OCI-LY7 (cell line): ENCODE results near the gene RAPGEF2. TPM values are rescaled to one million over a fixed set of nuclear protein-coding genes. Genes with fewer than 3 reads are reported as not detected.

Experiments used
- BruUV-seq: library from RNA; stranded (reverse); fragments of 400-500 nt; replicated peaks from 2 replicates; lab custom pipeline; 2021; lab: Mats Ljungman, UMichigan
- CTCF ChIA-PET: fragments of 300-600 bp; sonication (Branson Sonifier 250); formaldehyde crosslinking; loops from one replicate; lab custom pipeline; 2022; ENCODE audit warnings: antibody characterized with exemption; ENCODE audit not compliant: unreplicated experiment; lab: Charles Lee
- POLR2A ChIA-PET: fragments of 300-600 bp; sonication (Branson Sonifier 250); formaldehyde crosslinking; loops from one replicate; lab custom pipeline; 2022; ENCODE audit warnings: antibody characterized with exemption; lab: Charles Lee
- DNase-seq: peaks from one replicate; pipeline ENCODE4 v3.0.0-alpha.2; 2015; ENCODE audit warnings: low spot score
- H2AFZ ChIP-seq: fragments of 200-600 bp; sonication (generic), shearing (Covaris generic); 2 replicates; pipeline ENCODE4 v1.6.1; 2014; ENCODE audit warnings: mild to moderate bottlenecking, antibody characterized with exemption, low read length, moderate library complexity
- H3K27ac ChIP-seq: fragments of 200-600 bp; sonication (generic); 2 replicates; pipeline ENCODE4 v1.5.1; 2014; ENCODE audit warnings: mixed run types, low read depth, mild to moderate bottlenecking, moderate library complexity, low read length, inconsistent platforms; ENCODE audit not compliant: poor library complexity, severe bottlenecking
- H3K36me3 ChIP-seq: fragments of 200-600 bp; sonication (generic); 2 replicates; pipeline ENCODE4 v1.6.1; 2014; ENCODE audit warnings: mild to moderate bottlenecking, antibody characterized with exemption, low read length, moderate library complexity, mixed read lengths; ENCODE audit not compliant: insufficient read depth
- H3K4me1 ChIP-seq: fragments of 200-600 bp; sonication (generic); 2 replicates; pipeline ENCODE4 v1.5.1; 2014; ENCODE audit warnings: mild to moderate bottlenecking, low read length; ENCODE audit not compliant: insufficient read depth, poor library complexity, severe bottlenecking
- H3K4me2 ChIP-seq: fragments of 200-600 bp; sonication (generic); 2 replicates; pipeline ENCODE4 v1.6.1; 2014; ENCODE audit warnings: mild to moderate bottlenecking, low read length
- H3K4me3 ChIP-seq: fragments of 200-600 bp; sonication (generic); 2 replicates; pipeline ENCODE4 v1.5.1; 2014; ENCODE audit warnings: mild to moderate bottlenecking, low read depth, low read length; ENCODE audit not compliant: poor library complexity, severe bottlenecking
- H3K79me2 ChIP-seq: fragments of 200-600 bp; sonication (generic); 2 replicates; pipeline ENCODE4 v1.6.1; 2016; ENCODE audit warnings: low read depth, mild to moderate bottlenecking, low read length, moderate library complexity, mixed read lengths; ENCODE audit not compliant: insufficient read depth
- H3K9me2 ChIP-seq: fragments of 200-600 bp; sonication (generic); 2 replicates; pipeline ENCODE4 v1.6.1; 2016; ENCODE audit warnings: mild to moderate bottlenecking, low read length, mixed read lengths; ENCODE audit not compliant: insufficient read depth
- H3K9me3 ChIP-seq: fragments of 200-600 bp; sonication (generic); 2 replicates; pipeline ENCODE4 v1.6.1; 2014; ENCODE audit warnings: mild to moderate bottlenecking, mixed run types, low read length, mixed read lengths
- H4K20me1 ChIP-seq: fragments of 200-600 bp; sonication (generic); 2 replicates; pipeline ENCODE4 v1.6.1; 2014; ENCODE audit warnings: mild to moderate bottlenecking, antibody characterized with exemption, low read length, moderate library complexity, mixed read lengths; ENCODE audit not compliant: insufficient read depth
- CTCF ChIP-seq: fragments of 200-600 bp; sonication (generic); conservative IDR thresholded peaks from 2 replicates; pipeline ENCODE4 v1.5.1; 2014; ENCODE audit warnings: mild to moderate bottlenecking, antibody characterized with exemption, low read length, moderate library complexity, mixed read lengths
- EZH2phosphoT487 ChIP-seq: fragments of 200-600 bp; sonication (generic); IDR thresholded peaks from 2 replicates; pipeline ENCODE4 v1.6.1; 2018; ENCODE audit warnings: low read depth, borderline replicate concordance, mild to moderate bottlenecking, mixed run types, antibody characterized with exemption, low read length, moderate library complexity, mixed read lengths
- intact Hi-C: fragments of 100-400 bp; cut with micrococcal nuclease; formaldehyde crosslinking; loops from one replicate; pipeline ENCODE4 v1.10.0; 2022; ENCODE audit not compliant: unreplicated experiment
- total RNA-seq, 2 experiments: library from RNA; depleted of rRNA in 1 of 2; stranded (reverse); fragments of >200 nt in 1 of 2; shearing (Covaris generic) in 1 of 2; gene quantifications; 2 replicates each; pipeline ENCODE4 v1.2.3, GENCODE V29; 2014 to 2022

The RAPGEF2 gene
- total RNA-seq, 2 experiments from 2014 or later = 4.6 to 6.5 TPM

GRCh38 chr4:159175085-159175988 is 72.5 kb downstream of the RAPGEF2 start:
- Histone ChIP-seq H3K9me3 (no peaks in the 10 kb centered on the region), H3K4me2 (peak overlapping the region; percentile 31; the same call in 1 of the 2 replicates), H4K20me1 (peaks cover 9% of the 10 kb centered on the region), H3K79me2 (no peaks in the 10 kb centered on the region), H3K27ac (no peak overlapping the region), H3K4me1 (peaks cover 50% of the 10 kb centered on the region), H3K9me2 (no peaks in the 10 kb centered on the region), H3K36me3 (no peaks in the 10 kb centered on the region), H3K4me3 (peak overlapping the region; percentile 27), H2AFZ (peak overlapping the region; percentile 59; the same call in 1 of the 2 replicates)
- peak; percentile 88 for TF ChIP-seq CTCF
- no peak for TF ChIP-seq EZH2phosphoT487
- peak; percentile 77 for DNase-seq
- ChIA-PET POLR2A (interaction anchor here (0.5 kb wide), 1 partner anchor 198 kb away, joined by 3 read pairs; no protein-coding TSS in a partner anchor), CTCF (no interaction called here)
- intact Hi-C loops = loop anchor here (1.0 to 5.0 kb wide), 4 partner anchors 27 to 503 kb away; partner anchors contain the start of genes C4orf46, ETFDH and RAPGEF2
- BruUV-seq = no TSS peak

GRCh38 chr4:159175989-159176375 is 73.1 kb downstream of the RAPGEF2 start:
- no peaks in the 10 kb centered on the region for H3K36me3 ChIP-seq
- H3K4me2 ChIP-seq = peak overlapping the region; percentile 31; the same call in 1 of the 2 replicates
- peak overlapping the region; percentile 27 for H3K4me3 ChIP-seq
- DNase-seq = no peak
- H4K20me1 ChIP-seq = peaks cover 9% of the 10 kb centered on the region
- no peak overlapping the region for H3K27ac ChIP-seq
- intact Hi-C loops = loop anchor here (1.0 to 5.0 kb wide), 4 partner anchors 27 to 504 kb away; partner anchors contain the start of genes C4orf46, ETFDH and RAPGEF2
- POLR2A ChIA-PET = interaction anchor here (0.5 kb wide), 1 partner anchor 199 kb away, joined by 3 read pairs; no protein-coding TSS in a partner anchor
- peaks cover 43% of the 10 kb centered on the region for H3K4me1 ChIP-seq
- H2AFZ ChIP-seq = peak overlapping the region; percentile 59; the same call in 1 of the 2 replicates
- BruUV-seq = no TSS peak
- CTCF ChIA-PET = no interaction called here
- H3K9me3 ChIP-seq = no peaks in the 10 kb centered on the region
- TF ChIP-seq EZH2phosphoT487 = no peak
- TF ChIP-seq CTCF = no peak
- no peaks in the 10 kb centered on the region for H3K79me2 ChIP-seq
- H3K9me2 ChIP-seq = no peaks in the 10 kb centered on the region
